A549 (cell line): ENCODE results near the gene SPAG6. TPM values are rescaled to one million over a fixed set of nuclear protein-coding genes. Genes with fewer than 3 reads are reported as not detected.
"Not testable (repeated sequence)": the region's sequence is repeated elsewhere in the genome, so short reads cannot be mapped to it uniquely, and the experiment has no call there.

Experiments used
- ATAC-seq, 2 experiments: fragments of 200-7000 bp in 1 of 2; fragments of >200 bp in 1 of 2; cut with Nextera tagmentation in 1 of 2; cut with Tn5 transposase in 1 of 2; 3 replicates each; pipeline versions ENCODE4 v1.8.0 to v1.9.1; 2018 to 2020; ENCODE audit warnings: mild to moderate bottlenecking in 1 of 2, moderate library complexity in 1 of 2
- CTCF ChIA-PET: fragments of 300-600 bp; sonication (Branson Sonifier 250); formaldehyde crosslinking; extraction: SDS; loops from one replicate; lab custom pipeline; 2021; ENCODE audit warnings: antibody characterized with exemption, inconsistent platforms; lab: Yijun Ruan, JAX
- POLR2A ChIA-PET: fragments of 350-600 bp; formaldehyde crosslinking; extraction: SDS; loops from one replicate; lab custom pipeline; 2021; ENCODE audit warnings: antibody characterized with exemption, inconsistent platforms; lab: Yijun Ruan, JAX
- DNase-seq, 2 experiments: peaks; one replicate each; pipeline versions ENCODE4 v3.0.0 to v3.0.0-alpha.2; 2011 to 2016; ENCODE audit warnings: low read depth in 1 of 2, low spot score in 1 of 2
- FAIRE-seq: peaks from 2 replicates; lab custom pipeline; 2011; peaks lifted over from hg19 to GRCh38; lab: Jason Lieb, UNC
- H3K27ac ChIP-seq, 2 experiments: fragments of >200 bp; sonication (Bioruptor Twin); formaldehyde crosslinking; 3 replicates each; pipeline ENCODE4 v1.5.1; 2016 to 2017
- H3K4me1 ChIP-seq: fragments of >200 bp; sonication (Bioruptor Twin); formaldehyde crosslinking; 3 replicates; pipeline ENCODE4 v1.6.1; 2016
- H3K4me2 ChIP-seq: fragments of >200 bp; sonication (Bioruptor Twin); formaldehyde crosslinking; 3 replicates; pipeline ENCODE4 v1.6.1; 2016
- H3K4me3 ChIP-seq: fragments of >200 bp; sonication (Bioruptor Twin); formaldehyde crosslinking; 3 replicates; pipeline ENCODE4 v1.5.1; 2016
- H3K9me3 ChIP-seq: fragments of >200 bp; sonication (Bioruptor Twin); formaldehyde crosslinking; 3 replicates; pipeline ENCODE4 v1.6.1; 2016
- BCL3 ChIP-seq: fragments of >200 bp; sonication (Bioruptor Twin); formaldehyde crosslinking; IDR thresholded peaks from 3 replicates; pipeline ENCODE4 v1.6.1; 2016
- CBX2 ChIP-seq: fragments of 200-600 bp; sonication (generic); IDR thresholded peaks from 2 replicates; pipeline ENCODE4 v1.6.1; 2016; ENCODE audit warnings: low read depth, mild to moderate bottlenecking, borderline replicate concordance
- CBX8 ChIP-seq: fragments of 200-600 bp; sonication (generic); IDR thresholded peaks from 2 replicates; pipeline ENCODE4 v1.6.1; 2016
- CEBPB ChIP-seq, 2 experiments: fragments of >200 bp in 1 of 2; sonication (Bioruptor Twin) in 1 of 2; formaldehyde crosslinking in 1 of 2; IDR thresholded peaks; 2 replicates each; pipeline ENCODE4 v1.6.1; 2012 to 2016
- CHD4 ChIP-seq: fragments of 200-600 bp; sonication (generic); IDR thresholded peaks from 2 replicates; pipeline ENCODE4 v1.6.1; 2016; ENCODE audit warnings: antibody characterized with exemption, mild to moderate bottlenecking, borderline replicate concordance
- ELK1 ChIP-seq: fragments of 150-350 bp; IDR thresholded peaks from 2 replicates; pipeline ENCODE4 v1.6.1; 2014; ENCODE audit warnings: low read depth, mild to moderate bottlenecking, low read length
- FOSB ChIP-seq: fragments of 250-450 bp; sonication (Bioruptor Pico); IDR thresholded peaks from 2 replicates; pipeline ENCODE4 v1.5.0; 2020; ENCODE audit warnings: mild to moderate bottlenecking, moderate library complexity
- HDAC2 ChIP-seq: fragments of 200-600 bp; sonication (generic); IDR thresholded peaks from 2 replicates; pipeline ENCODE4 v1.6.1; 2016
- KDM1A ChIP-seq: fragments of 200-600 bp; sonication (generic); IDR thresholded peaks from 2 replicates; pipeline ENCODE4 v1.6.1; 2016; ENCODE audit warnings: low read depth, mild to moderate bottlenecking
- MAFK ChIP-seq: fragments of 450-650 bp; IDR thresholded peaks from 2 replicates; pipeline ENCODE4 v1.6.1; 2014; ENCODE audit not compliant: partially characterized antibody
- MAZ ChIP-seq: fragments of 150-350 bp; IDR thresholded peaks from 2 replicates; pipeline ENCODE4 v1.6.1; 2014; ENCODE audit warnings: antibody characterized with exemption, low read depth, low read length, borderline replicate concordance
- MYC ChIP-seq: IDR thresholded peaks from 2 replicates; pipeline ENCODE4 v1.6.1; 2012; ENCODE audit warnings: mild to moderate bottlenecking, inconsistent platforms, low read length, improper control_type of control experiment, borderline replicate concordance
- NPAS2 ChIP-seq: fragments of 250-450 bp; sonication (Bioruptor Pico); IDR thresholded peaks from 2 replicates; pipeline ENCODE4 v1.8.0; 2022; ENCODE audit warnings: mild to moderate bottlenecking, moderate library complexity, borderline replicate concordance
- NR3C1 ChIP-seq: fragments of >200 bp; sonication (Bioruptor Twin); formaldehyde crosslinking; IDR thresholded peaks from 3 replicates; pipeline ENCODE4 v1.6.1; 2017
- PHF8 ChIP-seq: fragments of 200-600 bp; sonication (generic); IDR thresholded peaks from 2 replicates; pipeline ENCODE4 v1.6.1; 2016; ENCODE audit warnings: low read depth, mild to moderate bottlenecking, antibody characterized with exemption, moderate library complexity, borderline replicate concordance
- RAD21 ChIP-seq, 2 experiments: fragments of >200 bp in 1 of 2; sonication (Bioruptor Twin) in 1 of 2; formaldehyde crosslinking in 1 of 2; IDR thresholded peaks in 1 of 2; conservative IDR thresholded peaks in 1 of 2; 2 replicates in 1 of 2; 3 replicates in 1 of 2; pipeline ENCODE4 v1.6.1; 2012 to 2018; ENCODE audit warnings: inconsistent platforms in 1 of 2
- RARB ChIP-seq: fragments of 250-450 bp; sonication (Bioruptor Pico); IDR thresholded peaks from 2 replicates; pipeline ENCODE4 v1.8.0; 2021; ENCODE audit warnings: mild to moderate bottlenecking, moderate library complexity
- RCOR1 ChIP-seq: fragments of 150-350 bp; IDR thresholded peaks from 2 replicates; pipeline ENCODE4 v1.6.1; 2014; ENCODE audit warnings: antibody characterized with exemption, low read length, low read depth
- REST ChIP-seq: fragments of 200-600 bp; sonication (generic); IDR thresholded peaks from 2 replicates; pipeline ENCODE4 v1.6.1; 2016; ENCODE audit warnings: antibody characterized with exemption, mild to moderate bottlenecking, moderate library complexity
- RFX5 ChIP-seq: fragments of 450-650 bp; IDR thresholded peaks from 2 replicates; pipeline ENCODE4 v1.7.1; 2014; ENCODE audit warnings: antibody characterized with exemption, mild to moderate bottlenecking, moderate library complexity
- SMC3 ChIP-seq: fragments of >200 bp; sonication (Bioruptor Twin); formaldehyde crosslinking; IDR thresholded peaks from 3 replicates; pipeline ENCODE4 v1.6.1; 2018; ENCODE audit warnings: inconsistent platforms
- ZFP36 ChIP-seq: fragments of 450-650 bp; IDR thresholded peaks from 2 replicates; pipeline ENCODE4 v1.6.1; 2014; ENCODE audit warnings: borderline replicate concordance; ENCODE audit not compliant: partially characterized antibody
- ZNF302 ChIP-seq: fragments of 250-450 bp; sonication (Bioruptor Pico); IDR thresholded peaks from 2 replicates; pipeline ENCODE4 v1.9.0; 2021; ENCODE audit warnings: inconsistent platforms, mild to moderate bottlenecking, moderate library complexity
- WGBS: methylation state at CpG from one replicate; pipeline ENCODE4 v1.1.6; 2017; ENCODE audit errors: missing lambda C conversion rate; 5-methylcytosine and 5-hydroxymethylcytosine counted together
- polyA plus RNA-seq, 4 experiments: library from polyadenylated mRNA; depleted of rRNA in 3 of 4; stranded (reverse); fragments of >200 nt; fragmentation: RNase III in 1 of 4; extraction: RNeasy Plus Mini Kit Qiagen cat#74134 plus additional on column Dnase treatment in 1 of 4; gene quantifications; 2 replicates in 3 of 4; 3 replicates in 1 of 4; pipeline ENCODE4 v1.2.3, GENCODE V29; 2011 to 2017

The SPAG6 gene
- polyA plus RNA-seq, 2 of the 4 experiments (the other 2 are of a cell fraction) = 0.04 TPM; not detected in 1

GRCh38 chr10:22391600-22391999 lies 46.3 kb downstream of the SPAG6 start:
- TF ChIP-seq NR3C1 (no peak), CBX2 (no peak), CBX8 (no peak), RAD21 (conservative IDR thresholded peaks at IDR 0.05 in 1 of 2, IDR thresholded peaks at IDR 0.05 in 1 of 2) (no peak), CHD4 (no peak), MAFK (no peak), ZFP36 (no peak), RCOR1 (no peak), MYC (no peak), MAZ (no peak), ELK1 (no peak), ZNF302 (CRISPR knock-in tag) (no peak), SMC3 (no peak), KDM1A (no peak), BCL3 (no peak)
- Histone ChIP-seq H3K4me3 (no peak overlapping the region), H3K27ac (no peak overlapping the region), H3K9me3 (no peaks in the 10 kb centered on the region), H3K4me2 (no peak overlapping the region), H3K4me1 (no peaks in the 10 kb centered on the region)
- ATAC-seq = no peak
- POLR2A ChIA-PET = no interaction called here
- peak; percentile 7 for FAIRE-seq
- WGBS = 82% methylated on average over 5 of the region's 5 CpGs
- CTCF ChIA-PET = no interaction called here
- DNase-seq = no peak

- H3K27ac ChIP-seq, H3K4me3 ChIP-seq, DNase-seq, H3K4me2 ChIP-seq, H3K9me3 ChIP-seq, ATAC-seq, POLR2A ChIA-PET, FAIRE-seq, H3K4me1 ChIP-seq, CTCF ChIA-PET: not testable (repeated sequence)
- 17% methylated on average over 2 of the region's 2 CpGs for WGBS
Measured at GRCh38 chr10:22396195-22396594, 50.9 kb downstream of the SPAG6 start.

- H3K9me3 ChIP-seq, H3K4me3 ChIP-seq, POLR2A ChIA-PET, ATAC-seq, DNase-seq, H3K27ac ChIP-seq, H3K4me1 ChIP-seq, CTCF ChIA-PET, H3K4me2 ChIP-seq, FAIRE-seq: not testable (repeated sequence)
- WGBS = 6% methylated on average over 1 of the region's 5 CpGs
Measured at GRCh38 chr10:22406916-22407315, 61.6 kb downstream of the SPAG6 start.

- Histone ChIP-seq H3K4me1 (no peaks in the 10 kb centered on the region), H3K4me3 (no peak overlapping the region), H3K4me2 (no peak overlapping the region), H3K9me3 (no peaks in the 10 kb centered on the region), H3K27ac (no peak overlapping the region)
- POLR2A ChIA-PET = interaction anchor here (0.5 kb wide), 1 partner anchor 1079 kb away, joined by 4 read pairs; no protein-coding TSS in a partner anchor
- DNase-seq (no peak), ATAC-seq (no peak), FAIRE-seq (no peak)
- CTCF ChIA-PET = interaction anchor here (1.5 kb wide), 1 partner anchor 22 kb away, joined by 3 read pairs; no protein-coding TSS in a partner anchor
- no peak for TF ChIP-seq SMC3
- TF ChIP-seq REST = no peak
- TF ChIP-seq HDAC2 = no peak
- no peak for TF ChIP-seq FOSB (CRISPR knock-in tag)
- TF ChIP-seq PHF8 = no peak
- TF ChIP-seq RFX5 = no peak
- TF ChIP-seq RARB (CRISPR knock-in tag) = no peak
- no peak for TF ChIP-seq RCOR1
- TF ChIP-seq MAZ = no peak
- no peak for TF ChIP-seq RAD21 (conservative IDR thresholded peaks at IDR 0.05 in 1 of 2, IDR thresholded peaks at IDR 0.05 in 1 of 2)
- no peak for TF ChIP-seq CEBPB (IDR thresholded peaks at IDR 0.05)
- no peak for TF ChIP-seq ZFP36
- TF ChIP-seq MAFK = no peak
- TF ChIP-seq NPAS2 (CRISPR knock-in tag) = no peak
- 9% methylated on average over 1 of the region's 1 CpG for WGBS
Measured at GRCh38 chr10:22410394-22410793, 65.1 kb downstream of the SPAG6 start.
